ENCODE results near the gene HSD17B14.
"Not testable (repeated sequence)": the region's sequence is repeated elsewhere in the genome, so short reads cannot be mapped to it uniquely, and the experiment has no call there.

- TF ChIP-seq CTCF, POLR2A (IDR thresholded peaks at IDR 0.05): not testable (repeated sequence)
Observed at GRCh38 chr19:48876043-48876981, 40.0 kb upstream of the HSD17B14 start.
